Measurements from ENCODE around the gene TXNDC12.

TXNDC12 gene

GRCh38 chr1:51990478-51990965 lies 64.5 kb downstream of the TXNDC12 start, which contains the start of gene RAB3B:
RAB3B (minus strand) TSS chr1:51990700; CDS start chr1:51977117, 13,583 bp downstream.
- peak; percentile 92 for DNase-seq

GRCh38 chr1:51989582-51990477 lies 65.2 kb downstream of the TXNDC12 start:
- DNase-seq, result no peak

- no peak for DNase-seq
Observed at GRCh38 chr1:51988254-51988653, 66.7 kb downstream of the TXNDC12 start.

- DNase-seq, result no peak
Observed at GRCh38 chr1:51986718-51987117, 68.3 kb downstream of the TXNDC12 start.

GRCh38 chr1:51982161-51982560 lies 72.8 kb downstream of the TXNDC12 start:
- DNase-seq, result no peak

- no peak for DNase-seq
Observed at GRCh38 chr1:51981555-51981954, 73.4 kb downstream of the TXNDC12 start.

- no peak for DNase-seq
Observed at GRCh38 chr1:51978099-51978498, 76.9 kb downstream of the TXNDC12 start.

GRCh38 chr1:51976846-51977602 lies 78.0 kb downstream of the TXNDC12 start:
- no peak for DNase-seq

GRCh38 chr1:51973587-51974474 lies 81.2 kb downstream of the TXNDC12 start:
- no peak for DNase-seq
